ENCODE results near the gene TIGD6.

The TIGD6 gene

DNA sequence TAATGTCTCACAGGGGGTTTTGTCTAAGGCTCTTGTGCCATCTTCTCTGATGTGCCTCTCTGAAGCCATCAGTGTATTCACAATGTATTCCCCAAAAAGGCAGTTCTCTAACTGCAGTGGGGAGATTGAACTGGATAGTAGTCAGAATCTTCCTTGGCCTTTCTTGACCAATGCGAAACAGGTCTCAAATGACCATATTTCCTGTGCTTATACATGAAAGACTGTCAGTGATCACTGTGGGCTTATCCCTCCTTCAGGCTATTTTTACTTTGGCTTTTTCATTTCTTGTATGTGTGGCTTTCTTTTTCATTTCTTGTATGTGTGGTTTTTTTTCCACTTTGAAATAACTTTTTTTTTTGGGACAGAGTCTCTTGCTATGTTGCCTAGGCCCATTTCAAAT, 19.8 kb upstream of the TIGD6 start:
- no peak overlapping the region for H3K9ac ChIP-seq (ENCODE audit: low read length)
- H3K27ac ChIP-seq (ENCODE audit: low read depth, low read length, poor library complexity, severe bottlenecking), result no peak overlapping the region
- no peaks in the 10 kb centered on the region for H3K4me1 ChIP-seq (ENCODE audit: insufficient read depth, low read length, severe bottlenecking)
- H3K9me2 ChIP-seq (ENCODE audit: low read depth, low read length), result no peaks in the 10 kb centered on the region
- H3K27me3 ChIP-seq (ENCODE audit: insufficient read depth, low read length), result no peaks in the 10 kb centered on the region
- H3K36me3 ChIP-seq (ENCODE audit: insufficient read depth, low read length), result peaks cover 100% of the 10 kb centered on the region
- no peaks in the 10 kb centered on the region for H3K79me2 ChIP-seq (ENCODE audit: insufficient read depth, low read length)
- H2AFZ ChIP-seq (ENCODE audit: low read length), result no peak overlapping the region
- TF ChIP-seq, protein P1, sequence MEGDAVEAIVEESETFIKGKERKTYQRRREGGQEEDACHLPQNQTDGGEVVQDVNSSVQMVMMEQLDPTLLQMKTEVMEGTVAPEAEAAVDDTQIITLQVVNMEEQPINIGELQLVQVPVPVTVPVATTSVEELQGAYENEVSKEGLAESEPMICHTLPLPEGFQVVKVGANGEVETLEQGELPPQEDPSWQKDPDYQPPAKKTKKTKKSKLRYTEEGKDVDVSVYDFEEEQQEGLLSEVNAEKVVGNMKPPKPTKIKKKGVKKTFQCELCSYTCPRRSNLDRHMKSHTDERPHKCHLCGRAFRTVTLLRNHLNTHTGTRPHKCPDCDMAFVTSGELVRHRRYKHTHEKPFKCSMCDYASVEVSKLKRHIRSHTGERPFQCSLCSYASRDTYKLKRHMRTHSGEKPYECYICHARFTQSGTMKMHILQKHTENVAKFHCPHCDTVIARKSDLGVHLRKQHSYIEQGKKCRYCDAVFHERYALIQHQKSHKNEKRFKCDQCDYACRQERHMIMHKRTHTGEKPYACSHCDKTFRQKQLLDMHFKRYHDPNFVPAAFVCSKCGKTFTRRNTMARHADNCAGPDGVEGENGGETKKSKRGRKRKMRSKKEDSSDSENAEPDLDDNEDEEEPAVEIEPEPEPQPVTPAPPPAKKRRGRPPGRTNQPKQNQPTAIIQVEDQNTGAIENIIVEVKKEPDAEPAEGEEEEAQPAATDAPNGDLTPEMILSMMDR (IDR thresholded peaks at IDR 0.05; ENCODE audit: low read length), result no peak
- TF ChIP-seq EZH2 (IDR thresholded peaks at IDR 0.05; ENCODE audit: borderline replicate concordance, low read length), result no peak
- no peak overlapping the region for H3K4me2 ChIP-seq (ENCODE audit: low read length)
- no peak overlapping the region for H3K4me3 ChIP-seq (ENCODE audit: low read depth, low read length, poor library complexity, severe bottlenecking)
- no peaks in the 10 kb centered on the region for H3F3A ChIP-seq (ENCODE audit: insufficient read depth, low read length)
- peaks cover 2% of the 10 kb centered on the region for H3K9me3 ChIP-seq (ENCODE audit: low read length)
- no peaks in the 10 kb centered on the region for H4K20me1 ChIP-seq (ENCODE audit: insufficient read depth, low read length)

DNA sequence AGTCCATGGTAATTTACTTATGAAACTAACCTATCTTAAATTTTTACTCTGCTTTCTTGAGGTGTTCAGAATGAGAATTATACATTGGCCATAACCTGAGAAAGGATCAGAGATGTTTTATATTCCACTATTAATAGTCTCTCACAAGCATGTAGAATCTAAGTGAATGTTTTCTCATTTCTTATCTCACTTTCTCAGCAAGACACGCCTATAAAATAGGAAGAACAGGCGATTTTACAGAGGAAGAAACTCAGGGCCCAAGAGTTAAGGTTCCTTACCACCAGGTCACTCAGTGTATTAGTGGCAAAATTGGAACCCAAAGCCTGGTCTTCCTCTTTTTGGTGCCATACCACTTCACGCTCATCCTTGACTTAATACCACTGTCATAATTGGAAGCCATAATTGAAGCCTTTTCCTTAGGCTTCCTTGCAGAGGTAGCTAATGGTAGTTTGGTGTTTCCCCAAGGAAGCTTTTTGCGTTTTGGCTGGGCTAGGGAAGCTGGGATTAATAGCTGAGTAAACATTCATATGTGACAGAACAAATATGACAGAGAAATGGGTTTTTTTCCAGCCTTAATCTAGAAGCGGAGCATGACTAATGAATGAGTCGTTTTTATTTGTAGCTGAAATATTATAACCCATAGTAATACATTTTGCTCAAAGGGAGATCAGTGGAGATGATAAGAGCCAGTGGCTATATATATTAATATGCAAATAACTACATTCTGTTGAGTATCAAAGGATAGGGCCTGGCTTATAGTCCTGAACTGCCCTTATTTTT, 17.0 kb upstream of the TIGD6 start:
- no peaks in the 10 kb centered on the region for H3F3A ChIP-seq (ENCODE audit: insufficient read depth, low read length)
- H3K36me3 ChIP-seq (ENCODE audit: insufficient read depth, low read length), result peaks cover 100% of the 10 kb centered on the region
- H3K79me2 ChIP-seq (ENCODE audit: insufficient read depth, low read length), result no peaks in the 10 kb centered on the region

DNA sequence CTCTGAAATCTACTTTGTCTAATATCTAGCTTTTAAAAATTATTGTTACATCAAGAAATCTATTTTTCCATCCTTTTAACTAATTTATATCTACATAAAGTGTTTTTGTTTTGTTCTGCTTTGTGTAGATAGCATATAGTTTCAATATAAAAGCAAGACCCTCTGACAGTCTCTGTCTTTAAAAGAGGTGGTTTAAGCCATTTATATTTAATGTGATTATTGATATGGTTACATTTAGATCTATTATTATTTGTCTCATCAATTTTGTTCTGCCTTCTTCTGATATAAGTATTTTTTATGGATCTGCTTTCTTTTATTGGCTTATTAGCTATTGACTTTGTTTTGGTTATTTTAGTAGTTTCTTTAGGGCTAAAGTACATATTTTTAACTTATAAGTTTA, 16.1 kb upstream of the TIGD6 start:
- H3K27me3 ChIP-seq (ENCODE audit: insufficient read depth, low read length), result no peaks in the 10 kb centered on the region
- no peaks in the 10 kb centered on the region for H3K9me2 ChIP-seq (ENCODE audit: low read depth, low read length)
- no peaks in the 10 kb centered on the region for H3F3A ChIP-seq (ENCODE audit: insufficient read depth, low read length)
- no peak overlapping the region for H3K4me3 ChIP-seq (ENCODE audit: low read depth, low read length, poor library complexity, severe bottlenecking)
- no peak overlapping the region for H3K4me2 ChIP-seq (ENCODE audit: low read length)
- no peaks in the 10 kb centered on the region for H3K4me1 ChIP-seq (ENCODE audit: insufficient read depth, low read length, severe bottlenecking)
- H4K20me1 ChIP-seq (ENCODE audit: insufficient read depth, low read length), result no peaks in the 10 kb centered on the region
- no peak for TF ChIP-seq EZH2 (IDR thresholded peaks at IDR 0.05; ENCODE audit: borderline replicate concordance, low read length)
- TF ChIP-seq, protein P1 (IDR thresholded peaks at IDR 0.05; ENCODE audit: low read length), result no peak
- peaks cover 100% of the 10 kb centered on the region for H3K36me3 ChIP-seq (ENCODE audit: insufficient read depth, low read length)
- H3K9me3 ChIP-seq (ENCODE audit: low read length), result peaks cover 8% of the 10 kb centered on the region
- H3K79me2 ChIP-seq (ENCODE audit: insufficient read depth, low read length), result no peaks in the 10 kb centered on the region
- H2AFZ ChIP-seq (ENCODE audit: low read length), result no peak overlapping the region
- H3K9ac ChIP-seq (ENCODE audit: low read length), result no peak overlapping the region
- H3K27ac ChIP-seq (ENCODE audit: low read depth, low read length, poor library complexity, severe bottlenecking), result no peak overlapping the region

More for the DNA sequence above, 17.0 kb upstream of the TIGD6 start:
- Histone ChIP-seq H3K4me1 (ENCODE audit: insufficient read depth, low read length, severe bottlenecking) (no peaks in the 10 kb centered on the region), H3K4me3 (ENCODE audit: low read depth, low read length, poor library complexity, severe bottlenecking) (no peak overlapping the region), H3K9me2 (ENCODE audit: low read depth, low read length) (no peaks in the 10 kb centered on the region), H3K4me2 (ENCODE audit: low read length) (no peak overlapping the region), H3K9me3 (ENCODE audit: low read length) (peaks cover 6% of the 10 kb centered on the region), H3K9ac (ENCODE audit: low read length) (no peak overlapping the region), H3K27me3 (ENCODE audit: insufficient read depth, low read length) (no peaks in the 10 kb centered on the region), H2AFZ (ENCODE audit: low read length) (no peak overlapping the region), H4K20me1 (ENCODE audit: insufficient read depth, low read length) (no peaks in the 10 kb centered on the region), H3K27ac (ENCODE audit: low read depth, low read length, poor library complexity, severe bottlenecking) (no peak overlapping the region)
- TF ChIP-seq, protein P1 (IDR thresholded peaks at IDR 0.05; ENCODE audit: low read length), result no peak
- TF ChIP-seq EZH2 (IDR thresholded peaks at IDR 0.05; ENCODE audit: borderline replicate concordance, low read length), result no peak
